PC-3 (cell line): Measurements from ENCODE around the gene MARCHF6. TPM values are rescaled to one million over a fixed set of nuclear protein-coding genes. Genes with fewer than 3 reads are reported as not detected.

Source experiments
- ATAC-seq: fragments of 200-7000 bp; cut with Tn5 transposase; 2 replicates; pipeline ENCODE4 v1.9.1; 2020; ENCODE audit warnings: mild to moderate bottlenecking, moderate library complexity
- Bru-seq: library from RNA; stranded (reverse); fragments of 400-500 nt; gene quantifications from one replicate; lab custom pipeline; 2021; lab: Mats Ljungman, UMichigan
- BruChase-seq, 2 experiments: library from RNA; stranded (reverse); fragments of 400-500 nt; gene quantifications; one replicate each; lab custom pipeline; 2021; lab: Mats Ljungman, UMichigan
- BruUV-seq: library from RNA; stranded (reverse); fragments of 400-500 nt; replicated peaks from 2 replicates; lab custom pipeline; 2021; lab: Mats Ljungman, UMichigan
- CTCF ChIA-PET: fragments of 300-600 bp; sonication (Branson Sonifier 250); formaldehyde crosslinking; loops from one replicate; lab custom pipeline; 2022; ENCODE audit warnings: antibody characterized with exemption; lab: Charles Lee
- POLR2A ChIA-PET: fragments of 300-600 bp; sonication (Branson Sonifier 250); formaldehyde crosslinking; loops from one replicate; lab custom pipeline; 2022; ENCODE audit warnings: antibody characterized with exemption; ENCODE audit not compliant: unreplicated experiment; lab: Charles Lee
- DNase-seq: peaks from one replicate; pipeline ENCODE4 v3.0.0-alpha.2; 2015
- H2AFZ ChIP-seq: fragments of 300-600 bp; sonication (generic); 2 replicates; pipeline ENCODE4 v1.6.0; 2016; ENCODE audit warnings: antibody characterized with exemption, low read length
- H3F3A ChIP-seq: fragments of 300-600 bp; sonication (generic); one replicate; pipeline ENCODE4 v1.6.0; 2017; ENCODE audit warnings: antibody characterized with exemption, low read length, control low read depth, mild to moderate bottlenecking; ENCODE audit not compliant: unreplicated experiment
- H3K27ac ChIP-seq: fragments of 300-600 bp; sonication (generic); 2 replicates; pipeline ENCODE4 v1.5.1; 2016; ENCODE audit warnings: mild to moderate bottlenecking, low read length
- H3K27me3 ChIP-seq: fragments of 300-600 bp; sonication (generic); 2 replicates; pipeline ENCODE4 v1.6.1; 2016; ENCODE audit warnings: low read length, mixed read lengths
- H3K36me3 ChIP-seq: fragments of 300-600 bp; sonication (generic); 2 replicates; pipeline ENCODE4 v1.6.1; 2016; ENCODE audit warnings: low read depth, mixed run types, low read length, mixed read lengths
- H3K4me1 ChIP-seq: fragments of 300-600 bp; sonication (generic); 2 replicates; pipeline ENCODE4 v1.5.1; 2016; ENCODE audit warnings: low read length; ENCODE audit not compliant: insufficient read depth
- H3K4me2 ChIP-seq: fragments of 300-600 bp; sonication (generic); 2 replicates; pipeline ENCODE4 v1.6.0; 2016; ENCODE audit warnings: low read length
- H3K4me3 ChIP-seq: fragments of 300-600 bp; sonication (generic); 2 replicates; pipeline ENCODE4 v1.5.1; 2016; ENCODE audit warnings: mild to moderate bottlenecking, low read length, mixed read lengths
- H3K79me2 ChIP-seq: fragments of 300-600 bp; sonication (generic); 2 replicates; pipeline ENCODE4 v1.6.1; 2017; ENCODE audit warnings: low read length, mixed read lengths
- H3K9ac ChIP-seq: fragments of 300-600 bp; sonication (generic); 2 replicates; pipeline ENCODE4 v1.6.0; 2016; ENCODE audit warnings: mild to moderate bottlenecking, low read length
- H3K9me2 ChIP-seq: fragments of 300-600 bp; sonication (generic); replicated peaks from 2 replicates; pipeline ENCODE4 v1.6.1; 2016; ENCODE audit warnings: mixed run types, low read length, mixed read lengths
- H3K9me3 ChIP-seq: fragments of 300-600 bp; sonication (generic); 2 replicates; pipeline ENCODE4 v1.6.1; 2016; ENCODE audit warnings: low read length, mixed read lengths
- H4K20me1 ChIP-seq: fragments of 300-600 bp; sonication (generic); 2 replicates; pipeline ENCODE4 v1.6.1; 2016; ENCODE audit warnings: low read length, mixed read lengths
- EZH2 ChIP-seq: fragments of 300-600 bp; sonication (generic); IDR thresholded peaks from one replicate; pipeline ENCODE4 v1.6.1; 2017; ENCODE audit warnings: antibody characterized with exemption, mild to moderate bottlenecking, low read length; ENCODE audit not compliant: unreplicated experiment
- EZH2phosphoT487 ChIP-seq: fragments of 300-600 bp; sonication (generic); IDR thresholded peaks from 2 replicates; pipeline ENCODE4 v1.6.1; 2018; ENCODE audit warnings: mild to moderate bottlenecking, antibody characterized with exemption, low read length, borderline replicate concordance
- intact Hi-C: fragments of 100-400 bp; cut with micrococcal nuclease; formaldehyde crosslinking; loops from 2 replicates; pipeline ENCODE4 v1.9.0; 2023
- long read RNA-seq: library from polyadenylated mRNA; unstranded; transcript quantifications from one replicate; pipeline ENCODE4 v2.0.0, GENCODE V29; 2021; ENCODE audit not compliant: unreplicated experiment
- total RNA-seq: library from RNA; depleted of rRNA; stranded (reverse); fragments of >200 nt; gene quantifications from 2 replicates; pipeline ENCODE4 v1.2.3, GENCODE V29; 2014; rRNA removed
- TF ChIP-seq, protein P1 (sequence below): fragments of 300-600 bp; sonication (generic); conservative IDR thresholded peaks from 2 replicates; pipeline ENCODE4 v1.5.1; 2017; ENCODE audit warnings: antibody characterized with exemption, low read depth, mild to moderate bottlenecking, low read length

The MARCHF6 gene, protein sequence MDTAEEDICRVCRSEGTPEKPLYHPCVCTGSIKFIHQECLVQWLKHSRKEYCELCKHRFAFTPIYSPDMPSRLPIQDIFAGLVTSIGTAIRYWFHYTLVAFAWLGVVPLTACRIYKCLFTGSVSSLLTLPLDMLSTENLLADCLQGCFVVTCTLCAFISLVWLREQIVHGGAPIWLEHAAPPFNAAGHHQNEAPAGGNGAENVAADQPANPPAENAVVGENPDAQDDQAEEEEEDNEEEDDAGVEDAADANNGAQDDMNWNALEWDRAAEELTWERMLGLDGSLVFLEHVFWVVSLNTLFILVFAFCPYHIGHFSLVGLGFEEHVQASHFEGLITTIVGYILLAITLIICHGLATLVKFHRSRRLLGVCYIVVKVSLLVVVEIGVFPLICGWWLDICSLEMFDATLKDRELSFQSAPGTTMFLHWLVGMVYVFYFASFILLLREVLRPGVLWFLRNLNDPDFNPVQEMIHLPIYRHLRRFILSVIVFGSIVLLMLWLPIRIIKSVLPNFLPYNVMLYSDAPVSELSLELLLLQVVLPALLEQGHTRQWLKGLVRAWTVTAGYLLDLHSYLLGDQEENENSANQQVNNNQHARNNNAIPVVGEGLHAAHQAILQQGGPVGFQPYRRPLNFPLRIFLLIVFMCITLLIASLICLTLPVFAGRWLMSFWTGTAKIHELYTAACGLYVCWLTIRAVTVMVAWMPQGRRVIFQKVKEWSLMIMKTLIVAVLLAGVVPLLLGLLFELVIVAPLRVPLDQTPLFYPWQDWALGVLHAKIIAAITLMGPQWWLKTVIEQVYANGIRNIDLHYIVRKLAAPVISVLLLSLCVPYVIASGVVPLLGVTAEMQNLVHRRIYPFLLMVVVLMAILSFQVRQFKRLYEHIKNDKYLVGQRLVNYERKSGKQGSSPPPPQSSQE
- total RNA-seq: 140 TPM in 2 replicates
- Bru-seq, nascent RNA: percentile 93 among the genes with signal in this experiment
- BruChase-seq, experiment 1, labeled RNA remaining after a 6-hour chase: percentile 91 among the genes with signal in this experiment
- BruChase-seq, experiment 2, labeled RNA remaining after a 2-hour chase: percentile 93 among the genes with signal in this experiment
- long read RNA-seq, full-length matches to known transcripts: 116 of 186 reads
- long read RNA-seq, partial matches to known transcripts: 28 of 186 reads
- long read RNA-seq, other reads (novel, unspliced or antisense): 42 of 186 reads

DNA sequence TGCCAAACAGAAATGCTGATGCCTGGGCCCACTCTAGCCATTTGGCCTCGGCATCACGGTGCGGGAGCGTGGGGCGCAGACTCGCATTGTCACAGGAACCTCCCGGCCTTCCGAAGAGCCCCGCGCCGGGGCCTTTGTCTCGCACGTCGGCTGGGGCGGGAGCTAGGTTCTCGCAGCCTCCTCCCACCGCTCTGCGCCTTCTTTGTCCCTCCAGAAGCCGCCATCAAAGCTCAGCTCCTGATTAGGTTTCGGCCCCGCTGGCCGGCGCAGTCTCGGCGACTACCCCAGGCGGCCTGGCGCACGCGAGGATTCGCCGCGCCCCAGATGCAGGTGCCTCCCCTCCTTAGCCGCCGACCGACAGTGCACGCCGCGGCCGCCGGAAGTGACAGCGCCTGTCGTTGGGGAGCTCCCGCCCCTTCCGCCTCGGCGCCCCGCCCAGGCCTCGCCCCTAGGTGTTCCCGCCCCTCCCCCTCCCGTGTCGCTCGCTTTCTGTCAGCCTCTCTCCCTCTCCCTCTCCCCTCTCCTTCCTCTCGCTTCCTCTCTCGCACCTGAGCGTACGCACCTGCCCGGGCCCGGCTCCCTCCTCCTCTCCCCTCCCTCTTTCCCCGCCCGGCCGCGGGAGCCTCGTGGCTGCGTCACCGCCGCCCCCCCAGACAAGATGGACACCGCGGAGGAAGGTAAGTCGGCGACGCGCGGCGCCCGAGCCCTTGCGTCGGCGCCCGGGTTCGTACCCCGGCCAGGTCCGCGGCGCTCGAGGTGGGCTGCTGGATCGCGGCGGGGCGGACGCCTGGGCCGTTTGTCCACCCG is at the start of gene MARCHF6:
MARCHF6 (plus strand) TSS at position 455 of the 807 bp plus-strand sequence; CDS start at position 659, 204 bp downstream.
- Histone ChIP-seq H3F3A (peaks cover 5% of the 10 kb centered on the region), H3K4me1 (peaks cover 26% of the 10 kb centered on the region), H2AFZ (peak within 1 kb of the TSS; percentile 73), H3K4me3 (peak within 1 kb of the TSS; percentile 92), H3K79me2 (peaks cover 63% of the 10 kb centered on the region), H3K9me3 (no peaks in the 10 kb centered on the region), H3K27me3 (no peaks in the 10 kb centered on the region), H4K20me1 (peaks cover 40% of the 10 kb centered on the region), H3K27ac (peak within 1 kb of the TSS; percentile 84), H3K4me2 (peak within 1 kb of the TSS; percentile 94), H3K36me3 (no peaks in the 10 kb centered on the region), H3K9ac (peak within 1 kb of the TSS; percentile 92), H3K9me2 (no peaks in the 10 kb centered on the region)
- DNase-seq: peak; percentile 99
- BruUV-seq: TSS peak; percentile 95
- peak; percentile 83 for ATAC-seq
- intact Hi-C loops: loop anchor here (1.0 kb wide), 2 partner anchors 43 to 103 kb away; partner anchors contain the start of gene CCT5
- ChIA-PET CTCF (interaction anchor here (1.6 kb wide), 1 partner anchor 69 kb away, joined by 11 read pairs; no protein-coding TSS in a partner anchor), POLR2A (interaction anchor here (0.5 to 1.2 kb wide), 6 partner anchors 13 to 102 kb away, joined by 3 to 5 read pairs (median 4); no protein-coding TSS in a partner anchor)
- TF ChIP-seq EZH2phosphoT487 (no peak), EZH2 (no peak)
- TF ChIP-seq, protein P1, sequence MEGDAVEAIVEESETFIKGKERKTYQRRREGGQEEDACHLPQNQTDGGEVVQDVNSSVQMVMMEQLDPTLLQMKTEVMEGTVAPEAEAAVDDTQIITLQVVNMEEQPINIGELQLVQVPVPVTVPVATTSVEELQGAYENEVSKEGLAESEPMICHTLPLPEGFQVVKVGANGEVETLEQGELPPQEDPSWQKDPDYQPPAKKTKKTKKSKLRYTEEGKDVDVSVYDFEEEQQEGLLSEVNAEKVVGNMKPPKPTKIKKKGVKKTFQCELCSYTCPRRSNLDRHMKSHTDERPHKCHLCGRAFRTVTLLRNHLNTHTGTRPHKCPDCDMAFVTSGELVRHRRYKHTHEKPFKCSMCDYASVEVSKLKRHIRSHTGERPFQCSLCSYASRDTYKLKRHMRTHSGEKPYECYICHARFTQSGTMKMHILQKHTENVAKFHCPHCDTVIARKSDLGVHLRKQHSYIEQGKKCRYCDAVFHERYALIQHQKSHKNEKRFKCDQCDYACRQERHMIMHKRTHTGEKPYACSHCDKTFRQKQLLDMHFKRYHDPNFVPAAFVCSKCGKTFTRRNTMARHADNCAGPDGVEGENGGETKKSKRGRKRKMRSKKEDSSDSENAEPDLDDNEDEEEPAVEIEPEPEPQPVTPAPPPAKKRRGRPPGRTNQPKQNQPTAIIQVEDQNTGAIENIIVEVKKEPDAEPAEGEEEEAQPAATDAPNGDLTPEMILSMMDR: no peak

DNA sequence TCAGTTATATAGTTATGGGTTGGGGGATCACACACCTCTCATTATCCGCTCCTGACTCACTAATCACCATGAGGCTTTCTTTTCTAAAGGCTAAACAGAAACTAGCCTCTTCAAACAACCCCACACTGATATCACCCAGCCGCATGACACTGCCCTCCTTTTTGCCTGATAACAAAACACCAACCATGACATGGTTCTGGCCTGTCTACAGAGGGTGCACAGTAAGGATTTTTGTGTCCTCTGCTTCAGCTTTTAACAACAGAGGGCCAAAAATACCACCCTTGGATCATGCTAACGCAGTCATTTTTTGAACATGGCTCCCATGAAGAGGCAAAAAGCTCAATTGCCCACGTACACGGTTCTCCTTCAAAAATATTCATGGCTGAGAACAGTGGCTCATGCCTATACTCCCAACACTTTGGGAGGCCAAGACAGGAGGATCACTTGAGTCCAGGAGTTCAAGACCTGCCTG is 49.8 kb upstream of the MARCHF6 start:
- peaks cover 32% of the 10 kb centered on the region for H3K4me1 ChIP-seq
- no peaks in the 10 kb centered on the region for H3K9me2 ChIP-seq
- CTCF ChIA-PET: no interaction called here
- H3K27me3 ChIP-seq: no peaks in the 10 kb centered on the region
- peaks cover 80% of the 10 kb centered on the region for H3K79me2 ChIP-seq
- H3K9ac ChIP-seq: no peak overlapping the region
- no TSS peak for BruUV-seq
- H3K9me3 ChIP-seq: no peaks in the 10 kb centered on the region
- H3K4me3 ChIP-seq: no peak overlapping the region
- H4K20me1 ChIP-seq: no peaks in the 10 kb centered on the region
- no peak for ATAC-seq
- H3K36me3 ChIP-seq: peaks cover 27% of the 10 kb centered on the region
- TF ChIP-seq, protein P1: no peak
- TF ChIP-seq EZH2: no peak
- no peak for TF ChIP-seq EZH2phosphoT487
- no peak for DNase-seq
- H3F3A ChIP-seq: no peaks in the 10 kb centered on the region
- H2AFZ ChIP-seq: no peak overlapping the region
- H3K4me2 ChIP-seq: no peak overlapping the region
- intact Hi-C loops: no loop called here
- no peak overlapping the region for H3K27ac ChIP-seq
- POLR2A ChIA-PET: no interaction called here
